Measurements from ENCODE around the gene MELTF.
A peak's percentile ranks its signal among the peaks of the same experiment; 100 is the strongest.

The MELTF gene

GRCh38 chr3:197008436-197009209 is 21.0 kb downstream of the MELTF start:
- DNase-seq = no peak

GRCh38 chr3:197007953-197008352 is 21.7 kb downstream of the MELTF start:
- no peak for DNase-seq

GRCh38 chr3:197007296-197007940 is 22.2 kb downstream of the MELTF start:
- DNase-seq = no peak

- DNase-seq = no peak
Observed at GRCh38 chr3:197006860-197007259, 22.8 kb downstream of the MELTF start.

- DNase-seq = no peak
Observed at GRCh38 chr3:197006446-197006845, 23.2 kb downstream of the MELTF start.

- peak; percentile 13 for DNase-seq
Observed at GRCh38 chr3:197003461-197004385, 25.9 kb downstream of the MELTF start.

GRCh38 chr3:197002701-197003454 is 26.7 kb downstream of the MELTF start:
- DNase-seq = peak; percentile 74

GRCh38 chr3:197001972-197002700 is 27.5 kb downstream of the MELTF start:
- no peak for DNase-seq

- DNase-seq = no peak
Observed at GRCh38 chr3:197001106-197001971, 28.3 kb downstream of the MELTF start.

- DNase-seq = no peak
Observed at GRCh38 chr3:197000211-197000610, 29.4 kb downstream of the MELTF start.

- no peak for DNase-seq
Observed at GRCh38 chr3:196998966-196999760, 30.5 kb downstream of the MELTF start.

GRCh38 chr3:196997311-196997710 is 32.3 kb downstream of the MELTF start:
- no peak for DNase-seq

GRCh38 chr3:196996454-196997265 is 33.0 kb downstream of the MELTF start:
- DNase-seq = no peak

GRCh38 chr3:196995646-196996355 is 33.8 kb downstream of the MELTF start:
- no peak for DNase-seq

GRCh38 chr3:196995027-196995426 is 34.6 kb downstream of the MELTF start:
- no peak for DNase-seq

- no peak for DNase-seq
Observed at GRCh38 chr3:196994056-196994455, 35.6 kb downstream of the MELTF start.

GRCh38 chr3:196992461-196993065 is 37.1 kb downstream of the MELTF start:
- DNase-seq = no peak
